C4-2B (cell line): Measurements from ENCODE around the gene FHOD1.

Experiments used
- ZFX ChIP-seq: fragments of 450-650 bp; IDR thresholded peaks from 2 replicates; pipeline ENCODE4 v1.6.1; 2017
- TF ChIP-seq, protein P1 (sequence below): fragments of 450-650 bp; conservative IDR thresholded peaks from 2 replicates; pipeline ENCODE4 v1.5.1; 2017; ENCODE audit warnings: mild to moderate bottlenecking

DNA sequence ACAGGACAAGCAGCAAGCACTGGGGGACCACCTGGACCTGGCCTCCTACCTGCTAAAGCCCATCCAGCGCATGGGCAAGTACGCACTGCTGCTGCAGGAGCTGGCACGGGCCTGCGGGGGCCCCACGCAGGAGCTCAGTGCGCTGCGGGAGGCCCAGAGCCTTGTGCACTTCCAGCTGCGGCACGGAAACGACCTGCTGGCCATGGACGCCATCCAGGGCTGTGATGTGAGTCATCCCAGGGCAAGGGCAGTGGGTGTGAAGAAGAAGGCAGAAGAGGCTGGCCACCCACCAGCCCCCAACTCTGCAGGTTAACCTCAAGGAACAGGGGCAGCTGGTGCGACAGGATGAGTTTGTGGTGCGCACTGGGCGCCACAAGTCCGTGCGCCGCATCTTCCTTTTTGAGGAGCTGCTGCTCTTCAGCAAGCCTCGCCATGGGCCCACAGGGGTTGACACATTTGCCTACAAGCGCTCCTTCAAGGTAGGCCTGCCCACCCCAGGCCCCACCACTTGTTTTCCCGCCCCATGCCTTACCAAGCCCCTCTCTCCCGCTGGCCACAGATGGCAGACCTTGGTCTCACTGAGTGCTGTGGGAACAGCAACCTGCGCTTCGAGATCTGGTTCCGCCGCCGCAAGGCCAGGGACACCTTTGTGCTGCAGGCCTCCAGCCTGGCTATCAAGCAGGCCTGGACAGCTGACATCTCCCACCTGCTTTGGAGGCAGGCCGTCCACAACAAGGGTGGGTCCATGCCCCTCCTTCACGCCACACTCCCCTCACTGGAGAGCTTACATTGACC, 39.4 kb upstream of the FHOD1 start:
- TF ChIP-seq, protein P1, sequence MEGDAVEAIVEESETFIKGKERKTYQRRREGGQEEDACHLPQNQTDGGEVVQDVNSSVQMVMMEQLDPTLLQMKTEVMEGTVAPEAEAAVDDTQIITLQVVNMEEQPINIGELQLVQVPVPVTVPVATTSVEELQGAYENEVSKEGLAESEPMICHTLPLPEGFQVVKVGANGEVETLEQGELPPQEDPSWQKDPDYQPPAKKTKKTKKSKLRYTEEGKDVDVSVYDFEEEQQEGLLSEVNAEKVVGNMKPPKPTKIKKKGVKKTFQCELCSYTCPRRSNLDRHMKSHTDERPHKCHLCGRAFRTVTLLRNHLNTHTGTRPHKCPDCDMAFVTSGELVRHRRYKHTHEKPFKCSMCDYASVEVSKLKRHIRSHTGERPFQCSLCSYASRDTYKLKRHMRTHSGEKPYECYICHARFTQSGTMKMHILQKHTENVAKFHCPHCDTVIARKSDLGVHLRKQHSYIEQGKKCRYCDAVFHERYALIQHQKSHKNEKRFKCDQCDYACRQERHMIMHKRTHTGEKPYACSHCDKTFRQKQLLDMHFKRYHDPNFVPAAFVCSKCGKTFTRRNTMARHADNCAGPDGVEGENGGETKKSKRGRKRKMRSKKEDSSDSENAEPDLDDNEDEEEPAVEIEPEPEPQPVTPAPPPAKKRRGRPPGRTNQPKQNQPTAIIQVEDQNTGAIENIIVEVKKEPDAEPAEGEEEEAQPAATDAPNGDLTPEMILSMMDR = no peak
- TF ChIP-seq ZFX = no peak
